SKM-1 (cell line): ENCODE data around the gene EGFL7.
A peak's percentile ranks its signal among the peaks of the same experiment; 100 is the strongest.
"Not testable (repeated sequence)": the region's sequence is repeated elsewhere in the genome, so short reads cannot be mapped to it uniquely, and the experiment has no call there.

Source experiments
- DNase-seq: peaks from one replicate; lab custom pipeline; 2025; ENCODE audit not compliant: unreplicated experiment; lab: John Stamatoyannopoulos, UW

EGFL7 gene

DNA sequence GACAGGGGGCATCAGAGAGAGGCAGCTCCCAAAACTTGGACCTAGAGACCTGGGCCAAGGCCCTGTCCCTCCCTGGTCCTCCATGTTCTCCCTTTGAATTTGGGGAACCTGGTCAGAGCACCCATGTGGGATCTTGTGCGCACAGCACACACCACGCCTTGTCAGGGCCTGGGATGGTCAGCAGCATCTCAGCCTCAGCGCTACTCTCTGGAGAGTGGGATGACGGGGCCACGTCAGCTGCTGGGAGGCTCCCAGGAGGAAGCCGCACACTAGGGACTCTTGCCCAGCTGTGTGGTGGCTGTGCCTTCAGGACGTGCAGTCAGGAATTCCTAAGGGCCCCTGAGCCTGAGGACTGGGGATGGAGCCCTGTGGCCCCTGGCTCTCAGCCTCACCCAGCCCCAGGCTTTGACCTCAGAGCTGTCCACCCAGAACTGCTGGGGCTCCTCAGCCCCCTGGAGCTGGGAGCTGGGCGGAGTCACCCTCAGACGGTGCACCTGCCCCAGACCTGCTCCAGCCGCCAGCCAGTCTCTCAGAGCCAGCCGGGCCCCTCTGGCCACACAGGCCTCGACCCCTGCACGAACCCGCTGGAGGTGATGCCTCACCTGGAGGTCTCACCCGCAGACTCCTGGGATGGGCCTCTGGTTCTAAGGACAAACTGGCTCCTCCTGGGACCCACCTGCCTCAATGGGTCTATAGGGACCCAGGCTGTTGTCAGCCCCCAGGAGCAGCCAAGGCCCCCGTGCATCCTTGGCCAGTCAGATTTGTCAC, 38.3 kb upstream of the EGFL7 start:
- no peak for DNase-seq

DNA sequence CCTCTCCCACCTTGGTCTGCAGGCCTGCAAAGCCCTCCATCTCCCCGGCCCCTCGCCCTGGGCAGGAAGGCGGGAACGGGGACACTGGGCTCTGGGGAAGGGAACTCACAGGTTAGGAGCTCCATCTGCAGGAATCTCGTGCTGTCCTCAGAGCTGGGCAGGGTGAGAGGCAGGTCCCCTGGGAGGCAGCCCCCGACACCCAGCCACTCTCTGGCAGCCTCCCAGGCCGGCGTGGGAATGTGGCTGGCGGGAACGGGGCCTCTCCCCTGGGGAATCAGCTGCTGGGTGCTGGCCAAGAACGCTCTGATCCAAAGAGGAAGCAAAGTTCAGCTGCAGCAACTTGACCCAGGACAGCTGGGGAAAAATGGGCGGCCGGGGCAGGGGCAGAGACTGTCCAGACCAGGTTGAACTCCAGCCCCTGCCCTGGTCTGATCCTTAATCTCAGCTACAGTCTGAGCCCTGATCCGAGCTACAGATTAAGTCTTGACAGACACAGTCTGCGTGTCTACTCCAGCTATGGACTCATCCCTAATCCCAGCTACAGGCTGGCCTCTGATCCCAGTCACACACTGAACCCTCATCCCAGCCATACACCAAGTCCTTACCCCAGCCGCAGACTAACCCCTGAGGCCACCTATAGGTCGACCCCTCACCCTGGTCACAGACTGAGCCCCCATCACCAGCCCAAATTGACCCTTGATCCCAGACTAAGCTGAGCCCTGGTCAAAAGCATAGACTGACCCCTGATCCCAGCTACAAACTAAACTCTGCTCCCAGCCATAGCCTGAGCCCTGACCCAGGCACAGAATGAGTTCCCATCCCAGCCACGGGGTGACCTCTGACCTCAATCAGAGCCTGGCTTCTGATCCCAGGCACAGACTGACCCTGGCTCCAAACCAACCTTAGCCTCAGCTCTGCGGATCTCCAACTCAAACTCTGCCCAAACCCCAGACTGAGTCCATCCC, 37.3 kb upstream of the EGFL7 start:
- DNase-seq, result peak; percentile 13

DNA sequence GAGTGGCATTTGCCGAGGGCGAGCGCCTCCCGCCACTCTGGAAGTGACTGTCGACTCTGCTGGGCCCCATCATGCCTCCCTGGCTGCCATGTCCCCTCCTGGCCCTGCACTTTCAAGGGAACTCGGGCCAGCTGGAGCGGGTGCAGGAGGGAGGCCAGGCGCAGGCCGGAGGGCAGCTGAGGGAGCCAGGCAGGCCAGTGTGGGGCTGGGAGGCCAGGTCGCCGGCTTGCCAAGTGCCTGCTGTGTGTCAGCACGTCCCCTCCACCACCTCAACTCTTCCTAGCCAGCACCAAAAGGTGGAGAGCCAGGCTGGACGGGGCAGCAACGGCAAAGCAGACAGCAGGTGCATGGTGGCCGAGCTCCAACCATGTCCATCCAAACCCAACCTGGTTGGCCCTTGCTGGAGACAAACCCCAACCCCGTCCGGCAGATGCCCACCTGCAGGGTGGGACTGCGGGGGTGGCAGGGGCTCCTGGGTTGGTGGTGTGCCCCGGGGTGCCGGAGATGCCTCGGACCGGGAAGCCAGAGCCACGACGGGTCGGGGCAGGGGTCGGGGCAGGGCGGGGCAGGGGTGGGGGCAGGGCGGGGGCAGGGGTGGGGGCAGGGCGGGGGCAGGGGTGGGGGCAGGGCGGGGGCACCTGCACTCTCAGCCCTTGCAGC, 36.5 kb upstream of the EGFL7 start:
- no peak for DNase-seq

DNA sequence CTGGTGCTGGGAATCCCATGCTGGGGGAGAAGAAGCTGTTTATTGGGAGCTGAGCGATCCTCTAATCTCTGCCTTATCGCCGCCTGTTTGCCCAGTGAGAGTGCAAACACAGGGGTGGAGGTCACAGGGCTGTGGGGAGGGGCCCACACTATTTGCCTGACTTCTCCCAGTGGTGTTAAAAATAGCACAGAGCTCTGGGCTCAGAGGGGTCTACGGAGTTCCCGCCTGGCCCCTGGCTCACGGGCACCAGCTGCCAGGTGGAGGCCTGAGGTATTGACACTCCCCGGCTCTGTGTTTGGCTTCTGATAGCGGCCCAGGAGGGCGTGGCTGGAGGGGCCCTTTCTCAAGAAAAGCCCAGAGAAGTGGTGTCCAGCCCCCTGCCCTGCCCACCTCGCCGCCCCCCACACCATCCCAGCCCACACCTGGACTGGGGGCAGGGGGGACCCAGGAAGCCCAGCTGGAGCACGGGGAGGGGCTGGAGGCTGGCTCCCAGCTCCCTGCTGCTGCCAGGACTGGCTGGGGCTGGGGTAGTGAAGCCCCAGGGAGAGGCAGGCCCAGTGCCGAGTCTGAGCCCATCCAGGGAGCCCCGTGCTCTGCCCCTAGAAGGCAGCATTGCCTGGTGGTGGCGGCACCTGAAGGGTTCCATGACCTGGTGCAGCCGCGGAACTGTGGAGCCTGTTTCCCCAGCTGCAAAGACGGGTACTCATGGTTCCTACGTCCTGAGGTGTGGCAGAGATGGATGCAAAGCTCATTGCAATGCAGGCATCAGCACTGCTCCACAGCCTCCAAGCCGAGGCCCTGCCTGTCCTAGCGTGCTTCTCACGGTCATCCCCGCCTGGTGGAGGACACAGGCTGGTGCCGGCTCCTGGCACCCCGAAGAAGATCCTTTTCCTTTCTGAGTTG, 35.7 kb upstream of the EGFL7 start:
- no peak for DNase-seq

DNA sequence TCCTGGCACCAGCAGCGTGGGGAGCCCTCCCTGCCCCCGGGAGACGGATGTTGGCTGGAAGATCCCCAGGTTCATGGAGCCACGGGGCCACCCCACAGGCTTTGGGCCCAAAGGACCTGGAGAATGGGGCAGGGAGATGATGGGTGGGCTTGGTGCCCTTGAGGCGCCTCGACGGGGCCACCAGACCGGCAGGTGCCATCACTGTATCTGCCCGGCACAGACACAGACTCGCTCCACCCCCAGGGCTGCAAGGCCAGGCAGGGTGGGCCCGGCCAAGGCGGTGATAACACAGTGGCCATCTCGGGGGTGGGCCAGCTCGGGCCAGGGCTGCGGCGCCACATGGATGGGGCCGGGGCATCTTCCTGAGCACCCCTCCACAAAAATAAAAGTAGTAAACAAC, 35.0 kb upstream of the EGFL7 start:
- DNase-seq, result no peak

DNA sequence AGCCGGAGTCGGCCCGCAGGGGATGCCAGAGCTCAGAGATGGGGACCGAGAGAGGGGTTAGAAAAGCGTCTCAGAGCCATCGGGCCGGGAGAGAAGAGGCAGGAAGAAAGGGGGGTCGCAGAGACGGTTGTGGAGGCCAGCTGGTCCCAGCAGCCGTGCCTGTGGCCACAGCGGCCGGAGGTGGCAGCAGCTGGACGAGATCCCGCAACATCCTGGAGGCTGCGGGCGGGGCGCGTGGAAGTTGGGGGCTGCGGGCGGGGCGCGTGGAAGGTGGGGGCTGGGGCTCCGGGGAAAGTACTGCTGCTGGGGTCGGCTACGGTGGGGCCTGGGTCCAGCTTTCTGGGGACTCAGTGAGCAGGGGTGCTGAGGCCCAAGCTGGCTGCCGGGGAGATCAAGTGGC, 34.4 kb upstream of the EGFL7 start:
- no peak for DNase-seq

DNA sequence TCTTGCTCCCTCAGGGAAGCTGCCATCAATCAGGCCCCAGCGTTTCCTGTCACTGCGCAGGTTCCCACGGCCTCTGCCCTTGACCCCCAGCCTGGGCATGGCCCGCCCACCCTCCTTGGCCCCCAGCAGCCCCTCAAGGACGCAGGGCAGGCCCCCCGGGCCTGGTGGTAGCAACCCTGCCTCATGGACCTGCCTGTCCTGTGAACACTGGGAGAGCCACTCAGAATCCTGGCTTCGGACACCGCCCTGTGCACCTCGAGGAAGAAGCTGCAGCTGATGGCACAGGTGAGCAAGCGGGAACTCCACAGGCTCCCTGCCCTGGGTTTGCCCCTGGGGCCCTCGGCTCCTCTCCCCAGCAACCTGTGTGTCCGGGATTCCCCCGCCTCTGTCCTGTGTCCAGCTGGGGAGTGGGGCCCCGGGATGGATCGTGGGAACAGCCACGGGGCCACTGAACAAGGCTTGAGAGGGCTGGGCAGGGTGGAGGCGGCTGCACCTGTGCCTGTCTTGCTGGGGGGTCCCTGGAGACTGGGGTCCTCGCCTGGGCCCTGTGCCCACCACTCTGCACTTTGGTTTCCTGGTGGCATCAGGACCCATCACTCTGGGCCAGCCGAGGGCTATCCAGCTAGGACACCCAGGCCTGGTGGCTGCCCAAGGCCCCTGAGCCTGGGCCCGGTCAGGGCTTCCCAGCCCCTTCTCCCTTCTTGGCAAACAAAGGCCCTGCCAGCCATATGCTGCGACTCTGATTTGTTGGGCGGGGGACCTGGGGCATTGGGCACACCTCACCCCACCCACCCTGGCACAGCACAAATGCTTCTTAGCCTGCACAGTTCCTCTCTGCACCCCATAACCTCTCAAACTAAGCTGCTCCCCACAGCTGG, 33.5 kb upstream of the EGFL7 start:
- DNase-seq, result no peak

DNA sequence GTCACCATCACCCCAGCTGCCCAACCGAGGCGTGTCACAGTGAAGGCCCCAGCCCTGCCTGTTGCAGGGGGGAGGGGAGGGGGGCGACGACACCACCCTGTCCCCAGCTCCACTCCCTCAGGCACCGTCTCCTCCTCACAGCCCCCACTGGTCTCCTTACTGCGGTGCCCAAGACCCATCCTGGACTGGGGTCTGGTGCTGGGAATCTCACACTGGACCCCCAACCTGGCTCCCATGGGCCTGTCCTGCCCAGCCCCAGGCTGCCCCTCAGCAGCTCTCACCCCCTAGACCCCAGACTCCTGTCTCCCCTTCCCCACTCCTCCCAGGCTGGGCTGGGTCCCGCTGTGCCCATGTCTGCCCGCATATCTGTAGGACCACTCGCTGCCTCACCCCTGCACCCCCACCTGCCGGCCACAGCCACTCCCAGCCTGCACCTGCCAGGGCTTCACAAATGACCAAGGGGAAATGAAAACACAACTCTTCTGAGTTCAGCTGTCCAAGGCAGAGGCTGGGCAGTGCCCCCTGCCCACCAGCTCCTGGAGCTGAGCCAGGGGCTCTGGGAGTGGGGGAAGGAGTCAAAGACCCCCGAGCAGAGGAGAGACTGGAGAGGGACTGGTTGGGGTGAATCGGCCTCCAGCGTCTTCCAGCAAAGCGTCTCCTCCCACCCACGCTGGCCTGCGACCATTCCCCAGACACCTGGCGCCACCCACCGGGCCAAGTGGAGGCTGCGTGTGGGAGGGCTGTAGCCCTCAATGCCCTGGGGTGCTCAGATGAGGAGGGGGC, 32.6 kb upstream of the EGFL7 start:
- peak; percentile 22 for DNase-seq

DNA sequence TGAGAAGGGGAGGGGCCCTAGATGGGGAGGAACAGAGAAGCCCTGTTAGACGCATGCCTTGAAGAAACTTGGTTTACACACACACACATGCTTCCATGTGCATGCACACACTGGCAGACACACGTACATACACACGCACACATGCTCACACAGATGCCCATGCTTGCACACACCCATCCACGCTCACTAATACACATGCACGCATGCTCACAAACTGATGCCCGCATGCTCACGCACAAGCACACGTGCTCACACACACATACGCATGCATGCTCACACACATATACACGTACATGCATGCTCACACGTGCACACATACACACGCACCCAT, 32.1 kb upstream of the EGFL7 start:
- no peak for DNase-seq

DNA sequence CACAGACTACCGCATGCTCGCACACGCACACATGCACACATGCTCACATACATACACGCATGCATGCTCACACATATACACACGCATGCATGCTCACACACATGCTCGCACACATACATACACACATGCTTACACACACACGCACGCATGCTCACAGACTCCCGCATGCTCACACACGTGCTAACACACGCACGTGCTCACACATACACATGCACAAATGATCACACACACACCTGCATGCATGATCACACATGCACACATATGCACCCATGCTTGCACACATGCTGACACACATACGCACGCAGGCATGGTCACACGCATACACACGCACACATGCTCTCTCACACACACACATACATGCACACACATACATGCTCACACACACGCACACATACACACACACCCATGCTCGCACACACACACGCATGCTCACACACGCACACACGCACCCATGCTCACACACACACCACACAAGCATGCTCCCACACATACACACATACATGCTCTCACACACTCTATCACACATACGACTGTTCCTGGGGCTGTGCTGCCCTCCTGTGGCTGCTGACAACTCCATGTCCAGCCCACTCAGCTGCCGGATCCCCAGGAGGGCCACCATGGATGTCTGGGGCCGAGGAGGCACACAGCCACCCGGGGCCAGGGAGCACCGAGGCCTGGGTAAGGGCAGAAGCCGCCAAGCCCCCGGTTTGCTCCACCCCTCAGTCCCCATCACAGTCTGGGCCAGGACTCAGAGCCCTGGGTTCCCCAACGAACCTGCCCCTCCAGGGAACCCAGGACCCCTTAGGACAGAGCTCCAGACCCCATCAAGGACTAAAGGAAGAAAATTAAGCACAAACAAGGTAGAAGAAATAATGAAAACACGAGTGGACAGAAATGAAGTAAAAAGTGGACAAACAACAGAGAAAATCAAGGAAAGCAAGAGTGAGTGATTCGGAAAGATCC, 31.4 kb upstream of the EGFL7 start:
- peak; percentile 80 for DNase-seq

DNA sequence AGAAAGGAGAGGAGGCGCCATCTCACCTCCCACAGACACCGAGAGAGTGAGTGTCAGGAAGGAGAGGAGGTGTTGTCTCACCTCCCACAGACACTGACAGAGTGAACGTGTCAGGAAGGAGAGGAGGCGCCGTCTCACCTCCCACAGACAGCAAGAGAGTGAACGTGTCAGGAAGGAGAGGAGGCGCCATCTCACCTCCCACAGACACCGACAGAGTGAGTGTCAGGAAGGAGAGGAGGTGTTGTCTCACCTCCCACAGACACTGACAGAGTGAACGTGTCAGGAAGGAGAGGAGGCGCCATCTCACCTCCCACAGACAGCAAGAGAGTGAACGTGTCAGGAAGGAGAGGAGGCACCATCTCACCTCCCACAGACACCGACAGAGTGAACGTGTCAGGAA, 30.6 kb upstream of the EGFL7 start:
- not testable (repeated sequence) for DNase-seq

DNA sequence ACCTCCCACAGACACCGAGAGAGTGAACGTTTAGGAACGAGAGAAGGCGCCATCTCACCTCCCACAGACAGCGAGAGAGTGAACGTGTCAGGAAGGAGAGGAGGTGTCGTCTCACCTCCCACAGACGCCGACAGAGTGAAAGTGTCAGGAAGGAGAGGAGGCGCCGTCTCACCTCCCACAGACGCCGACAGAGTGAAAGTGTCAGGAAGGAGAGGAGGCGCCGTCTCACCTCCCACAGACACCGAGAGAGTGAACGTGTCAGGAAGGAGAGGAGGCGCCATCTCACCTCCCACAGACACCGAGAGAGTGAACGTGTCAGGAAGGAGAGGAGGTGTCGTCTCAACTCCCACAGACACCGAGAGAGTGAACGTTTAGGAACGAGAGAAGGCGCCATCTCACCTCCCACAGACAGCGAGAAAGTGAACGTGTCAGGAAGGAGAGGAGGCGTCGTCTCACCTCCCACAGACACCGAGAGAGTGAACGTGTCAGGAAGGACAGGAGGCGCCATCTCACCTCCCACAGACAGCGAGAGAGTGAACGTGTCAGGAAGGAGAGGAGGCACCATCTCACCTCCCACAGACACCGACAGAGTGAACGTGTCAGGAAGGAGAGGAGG, 30.1 kb upstream of the EGFL7 start:
- DNase-seq, result not testable (repeated sequence)

DNA sequence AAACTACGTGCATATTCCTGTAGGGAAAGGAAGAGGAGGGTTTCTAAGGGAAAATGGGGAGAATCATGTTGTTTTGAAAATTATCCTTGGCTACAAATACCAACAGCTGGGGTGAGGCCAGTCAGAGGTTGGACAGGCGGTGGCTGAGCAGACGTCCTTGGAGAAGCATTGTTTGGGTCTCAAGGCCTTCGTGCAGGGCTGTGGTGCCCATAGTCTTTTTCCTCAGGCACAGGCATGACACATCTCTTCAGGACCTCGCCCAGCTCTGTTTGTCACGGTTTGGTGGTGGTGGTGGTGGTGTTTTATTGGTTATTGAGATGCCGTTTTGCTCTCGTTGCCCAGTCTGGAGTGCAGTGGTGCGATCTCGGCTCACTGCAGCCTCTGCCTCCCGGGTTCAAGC, 27.8 kb upstream of the EGFL7 start:
- no peak for DNase-seq

DNA sequence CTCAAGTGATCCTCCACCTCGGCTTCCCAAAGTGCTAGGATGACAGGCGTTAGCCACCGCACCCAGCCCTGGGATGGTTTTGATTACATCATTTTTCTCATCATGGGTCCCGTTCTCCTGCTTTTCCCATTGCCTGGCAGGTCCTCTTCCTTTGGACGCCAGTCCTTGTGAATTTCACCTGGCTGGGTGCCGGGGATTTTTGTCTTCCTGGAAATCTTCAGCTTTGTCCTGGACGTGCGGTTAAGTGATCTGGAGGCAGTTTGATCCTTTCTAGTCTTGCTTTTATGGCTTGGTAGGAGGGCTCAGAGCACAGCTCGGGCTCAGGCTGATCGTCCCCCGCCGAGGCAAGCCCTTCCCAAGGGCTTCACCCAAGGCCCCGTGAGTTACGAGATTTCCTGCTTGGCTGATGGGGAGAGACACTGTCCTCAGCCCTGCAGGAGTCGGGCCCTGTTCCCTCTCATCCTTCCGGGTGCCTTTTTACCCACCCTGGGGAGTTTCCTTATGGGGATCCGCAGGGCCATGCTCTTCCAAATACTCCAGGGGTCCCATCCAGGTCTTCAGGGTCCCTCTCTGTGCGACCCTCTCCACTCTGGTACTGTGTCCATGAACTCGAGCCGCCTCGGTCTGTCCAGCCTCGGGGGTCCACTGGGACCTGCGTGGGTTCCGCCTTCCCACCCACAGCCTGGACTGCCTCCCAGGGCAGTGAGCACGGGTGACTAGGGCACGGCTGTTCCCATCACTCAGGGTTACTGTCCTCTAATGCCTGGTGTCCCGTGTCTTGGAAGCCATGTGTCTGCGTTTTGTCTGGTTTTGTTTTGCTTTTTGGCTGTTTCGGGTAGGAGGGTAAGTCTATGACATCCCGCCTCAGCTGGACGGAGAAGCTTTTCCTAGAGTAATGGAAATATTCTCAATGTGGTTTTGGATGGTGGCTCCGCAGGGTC, 22.3 kb upstream of the EGFL7 start:
- DNase-seq, result no peak

DNA sequence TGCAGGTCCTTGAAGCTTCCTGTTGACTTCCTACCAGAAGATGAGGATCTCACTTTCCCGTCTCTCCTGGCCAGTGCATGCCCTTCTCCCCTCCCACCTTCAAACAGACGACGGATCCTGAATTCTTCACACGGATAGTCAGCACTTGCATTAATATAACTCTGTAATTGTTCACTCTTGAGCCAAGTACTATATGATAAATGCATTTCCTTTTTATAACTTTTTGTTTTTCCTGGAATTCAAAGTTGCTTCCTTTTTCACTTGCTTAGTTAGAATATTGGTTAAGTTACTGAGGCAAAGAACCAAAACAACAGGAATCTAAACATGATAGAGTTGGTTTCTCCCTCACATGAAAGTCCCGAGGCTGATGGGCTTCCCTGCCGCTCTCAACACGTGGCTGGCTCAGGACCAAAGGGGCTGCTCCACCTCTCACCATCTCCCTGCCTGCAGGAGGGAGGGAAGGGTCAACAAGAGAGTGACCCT, 20.2 kb upstream of the EGFL7 start:
- no peak for DNase-seq
